HG02938 (cell line): ENCODE results near the gene HOXB4.

Experiments used
- ATAC-seq: cut with Tn5 transposase; IDR thresholded peaks from one replicate; pipeline ENCODE4 v1.9.1; 2021; ENCODE audit warnings: mild to moderate bottlenecking, moderate library complexity; ENCODE audit not compliant: unreplicated experiment

The HOXB4 gene

DNA sequence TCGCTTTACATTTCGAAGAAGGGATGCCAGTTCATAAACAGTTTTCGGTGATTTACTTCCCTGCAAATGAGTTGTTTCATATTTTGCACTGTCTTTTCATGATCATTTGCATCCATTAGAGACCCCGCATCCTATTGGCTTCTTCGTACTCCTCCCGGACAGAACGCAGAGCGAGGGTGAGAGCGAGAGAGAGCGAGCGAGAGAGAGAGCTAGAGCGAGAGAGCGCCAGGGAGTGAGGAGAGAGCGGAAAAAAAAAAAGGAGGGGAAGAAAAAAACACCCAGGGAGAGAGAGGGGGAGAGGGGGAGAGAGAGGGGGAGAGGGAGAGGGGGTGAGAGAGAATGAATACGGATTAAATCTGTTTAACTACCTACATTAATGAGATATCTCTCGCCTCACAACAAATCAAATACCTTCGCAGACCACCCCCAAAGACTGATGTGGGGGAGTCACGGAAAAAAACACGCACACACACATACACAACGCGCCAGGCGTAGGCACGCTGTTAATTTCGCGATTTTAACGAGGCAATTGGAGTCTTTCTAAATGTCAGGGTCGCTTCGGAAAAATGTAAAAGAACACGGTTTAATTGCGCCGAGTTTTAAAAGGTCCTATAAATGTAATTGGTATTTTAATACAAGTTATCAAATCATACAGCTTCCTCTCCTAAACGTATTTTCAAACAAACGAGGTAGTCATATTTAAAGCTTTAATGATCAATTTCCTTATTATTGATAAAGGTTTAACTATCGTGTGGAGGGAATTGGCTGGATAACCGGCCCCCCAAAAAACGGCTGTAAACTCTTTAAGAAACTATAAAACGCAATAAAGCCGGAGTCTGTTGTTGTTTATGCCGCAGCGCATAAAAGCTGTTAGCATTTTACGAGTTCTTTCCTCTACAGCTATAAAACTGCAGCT is 37.2 kb upstream of the HOXB4 start, which contains the start of gene HOXB8:
HOXB8 (minus strand) TSS at position 246 of the 916 bp plus-strand sequence. CDS start 588 bp downstream, outside the sequence.
- no peak for ATAC-seq

- ATAC-seq = no peak
Measured at GRCh38 chr17:48613862-48614694, 35.9 kb upstream of the HOXB4 start.

DNA sequence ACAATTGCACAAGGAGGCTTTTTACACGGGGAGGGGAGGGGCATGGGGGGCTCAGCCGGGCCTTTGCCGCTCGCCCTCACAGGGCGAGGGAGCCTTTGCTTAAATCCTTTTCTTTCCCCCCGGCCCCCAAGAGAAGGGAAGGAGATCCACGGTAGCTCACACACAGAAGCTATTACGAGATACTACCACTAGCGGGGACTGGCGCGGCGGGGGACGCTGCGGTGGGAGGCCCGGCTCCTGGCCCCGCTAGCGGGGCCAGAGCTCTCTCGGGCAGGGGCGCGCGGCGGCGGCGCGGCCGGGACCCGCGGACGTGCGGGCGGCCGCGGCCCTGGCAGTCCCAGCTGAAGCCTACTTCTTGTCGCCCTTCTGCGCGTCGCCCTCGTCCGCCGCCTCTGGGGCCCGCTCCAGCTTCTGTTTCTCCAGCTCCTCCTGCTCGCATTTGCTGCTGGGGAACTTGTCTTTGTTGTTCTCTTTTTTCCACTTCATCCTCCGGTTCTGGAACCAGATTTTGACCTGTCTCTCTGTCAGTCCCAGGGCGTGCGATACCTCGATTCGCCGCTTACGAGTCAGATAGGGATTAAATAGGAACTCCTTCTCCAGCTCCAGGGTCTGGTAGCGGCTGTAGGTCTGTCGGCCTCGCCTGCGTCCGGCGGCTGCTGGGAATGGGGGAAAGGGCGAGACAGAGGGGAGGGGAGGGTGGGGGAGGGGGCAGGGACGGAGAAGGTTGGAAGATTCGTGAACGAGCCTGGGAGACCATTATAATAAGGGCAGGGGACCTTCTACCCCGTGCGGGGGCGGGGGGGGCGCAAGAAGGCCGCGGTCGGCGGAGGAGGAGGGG is 34.9 kb upstream of the HOXB4 start:
- no peak for ATAC-seq

DNA sequence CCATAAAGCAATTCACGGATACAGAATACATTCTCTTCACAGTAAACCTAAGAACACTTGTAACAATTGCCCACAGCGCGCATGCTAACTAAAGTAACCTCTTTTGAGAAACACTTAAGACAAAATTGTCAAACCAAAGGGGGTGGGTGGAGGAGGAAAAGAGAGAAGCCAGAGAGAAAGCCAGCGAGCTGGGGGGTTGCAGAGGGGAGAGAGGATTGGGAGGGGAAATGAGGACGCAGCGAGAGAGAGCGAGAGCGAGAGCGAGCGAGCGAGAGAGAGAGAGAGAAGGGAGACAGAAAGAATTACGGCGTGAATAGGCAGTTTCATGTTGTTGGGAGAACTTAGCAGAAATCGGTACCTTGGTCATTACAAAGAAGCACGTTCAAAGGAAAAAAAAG is 34.3 kb upstream of the HOXB4 start:
- ATAC-seq = no peak

DNA sequence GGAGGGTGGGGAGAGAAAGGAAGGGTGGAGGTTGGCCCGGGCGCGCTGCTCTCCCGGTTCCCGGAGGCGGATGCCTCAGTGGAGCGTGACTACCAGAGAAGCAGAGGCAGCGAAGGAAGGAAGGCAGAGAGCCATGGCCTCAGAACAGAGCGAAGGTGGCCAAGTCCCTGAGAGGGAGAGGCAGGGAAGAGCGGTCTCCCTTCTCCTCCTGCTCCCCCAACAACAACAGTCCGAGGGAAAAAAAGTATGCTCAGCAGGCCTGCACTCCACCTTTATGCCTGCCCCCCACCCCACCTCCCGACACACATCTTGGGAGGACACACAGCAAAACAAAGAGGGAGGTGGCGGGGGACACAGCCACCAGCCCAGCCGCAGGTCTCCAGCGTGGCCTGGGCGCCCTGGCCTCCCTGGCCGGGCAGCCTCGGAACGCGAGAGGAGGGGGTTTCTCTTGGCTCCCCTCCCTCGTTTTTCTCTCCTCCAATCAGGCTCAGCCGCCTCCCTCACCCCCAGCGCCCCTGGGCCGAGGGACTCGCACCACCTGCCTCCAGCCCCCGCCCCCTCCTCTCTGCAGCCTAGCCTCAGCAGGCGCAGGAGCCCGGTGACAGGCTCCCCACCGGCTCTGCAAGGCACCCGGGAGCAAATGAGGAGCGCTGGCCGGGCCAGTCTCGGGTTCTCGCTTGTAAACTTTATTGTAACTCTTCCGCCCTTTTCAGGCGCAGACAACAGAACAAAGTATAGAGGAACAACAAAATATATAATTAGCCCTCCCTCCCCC is 33.7 kb upstream of the HOXB4 start:
- no peak for ATAC-seq

GRCh38 chr17:48611213-48611612 is 33.1 kb upstream of the HOXB4 start:
- ATAC-seq = no peak

DNA sequence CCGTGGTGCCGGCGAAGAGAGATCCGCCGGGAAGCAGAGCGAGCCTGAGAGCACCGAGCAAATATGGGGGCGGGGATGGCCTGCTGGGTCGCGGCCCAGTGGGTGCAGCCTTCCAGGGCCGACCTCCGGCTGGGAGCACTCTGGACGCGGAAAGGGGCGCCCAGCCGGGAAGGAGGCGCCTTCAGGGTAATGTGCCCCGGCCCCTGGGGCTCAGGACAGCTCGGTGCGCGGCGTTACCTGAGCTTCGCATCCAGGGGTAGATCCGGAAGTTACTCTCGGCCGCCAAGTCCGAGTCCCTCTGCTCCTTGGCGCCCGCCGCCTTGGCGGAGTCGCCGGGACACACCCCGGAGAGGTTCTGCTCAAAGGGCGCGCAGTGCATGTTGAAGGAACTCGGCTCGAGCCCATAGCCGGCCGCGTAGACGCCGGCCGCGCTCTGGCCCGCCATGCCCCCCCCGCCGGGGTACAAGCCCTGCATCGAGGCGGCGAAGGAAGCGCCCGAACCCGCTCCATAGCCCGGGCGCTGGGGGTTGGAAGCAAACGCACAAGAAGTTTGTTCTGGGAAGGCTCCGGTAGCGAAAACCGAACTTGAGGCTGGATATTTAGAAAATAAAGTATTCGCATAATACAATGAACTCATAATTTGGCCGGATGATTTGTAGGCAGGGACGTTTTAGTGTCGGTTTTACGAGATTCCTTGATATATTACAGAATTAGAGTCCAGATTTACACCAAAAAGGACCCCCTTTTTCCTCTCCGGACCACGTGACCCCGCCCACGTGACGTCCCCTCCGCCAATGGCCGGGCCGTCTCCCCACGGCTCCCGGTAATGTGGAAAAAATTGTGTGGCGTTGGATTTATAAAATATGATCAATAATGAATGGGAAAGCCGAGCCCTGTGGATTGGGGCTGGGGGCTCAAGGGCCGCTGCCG is 32.4 kb upstream of the HOXB4 start, which contains the start of gene HOXB7:
HOXB7 (minus strand) TSS at position 736 of the 930 bp plus-strand sequence; CDS start at position 637, 99 bp downstream.
- no peak for ATAC-seq

GRCh38 chr17:48609759-48610281 is 31.7 kb upstream of the HOXB4 start:
- no peak for ATAC-seq

DNA sequence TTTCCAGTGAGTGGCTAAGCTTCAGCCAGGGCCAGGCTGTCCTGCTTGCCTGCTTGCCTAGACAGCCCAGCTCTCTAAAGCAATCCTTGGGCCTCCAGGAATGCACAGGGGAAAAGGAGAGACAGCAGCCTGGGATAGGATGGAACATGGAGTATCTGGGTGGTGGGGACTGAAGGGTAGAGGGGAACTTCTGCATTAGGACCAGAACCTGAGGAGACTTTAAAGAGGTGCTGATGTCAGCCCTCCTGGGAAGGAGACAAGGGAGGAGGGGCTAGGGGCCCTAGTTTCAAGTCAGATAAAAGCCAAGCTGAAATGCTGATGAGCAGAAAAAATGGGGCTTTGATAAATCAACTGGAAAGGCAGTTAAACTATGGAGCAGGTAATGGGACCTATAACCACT is 30.9 kb upstream of the HOXB4 start:
- no peak for ATAC-seq

DNA sequence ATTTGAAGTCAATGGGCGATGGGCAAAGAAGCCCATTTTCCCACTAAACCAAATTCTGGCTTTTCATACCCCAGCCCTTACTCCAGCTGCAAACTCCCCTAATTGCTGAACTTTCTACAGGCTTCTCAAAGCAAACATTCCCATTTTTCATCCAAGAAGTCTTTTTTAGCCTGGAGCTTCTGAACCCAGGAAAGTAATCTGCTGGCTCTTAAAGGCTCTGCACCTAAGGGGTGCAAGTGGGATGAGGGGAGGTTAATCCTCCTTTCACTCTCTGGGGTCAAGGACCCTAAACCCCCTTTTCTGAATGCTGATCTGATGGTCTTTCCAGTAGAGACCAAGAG is 30.3 kb upstream of the HOXB4 start:
- no peak for ATAC-seq

- no peak for ATAC-seq
Measured at GRCh38 chr17:48606892-48607614, 28.9 kb upstream of the HOXB4 start.

- no peak for ATAC-seq
Measured at GRCh38 chr17:48605991-48606891, 28.1 kb upstream of the HOXB4 start.

DNA sequence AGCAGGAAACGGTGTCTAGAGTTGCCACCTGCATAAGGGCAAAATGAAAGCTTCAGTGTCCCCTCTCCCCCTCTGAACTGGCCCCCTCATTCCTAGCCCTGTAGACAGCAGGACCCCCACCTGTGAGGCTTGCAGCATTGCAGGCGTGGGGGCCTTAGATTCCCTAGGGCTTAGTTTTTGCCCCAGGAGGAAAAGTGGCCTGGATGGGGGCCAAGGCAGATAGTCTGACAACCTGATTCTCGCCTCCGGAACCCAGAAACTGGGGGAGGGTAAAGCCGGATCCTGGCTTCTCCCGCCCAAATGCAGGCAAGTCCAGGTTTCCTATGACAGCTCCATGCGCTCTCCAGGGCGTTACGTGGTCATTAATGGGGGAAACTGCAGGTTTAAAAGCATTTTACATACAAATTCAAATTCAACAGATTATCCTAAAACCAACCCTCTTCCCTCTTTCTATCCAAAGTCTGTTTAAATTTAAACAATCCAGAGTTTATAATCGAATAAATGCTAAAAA is 27.3 kb upstream of the HOXB4 start:
- no peak for ATAC-seq

GRCh38 chr17:48604770-48605329 is 26.7 kb upstream of the HOXB4 start, which contains the start of gene HOXB6:
Gene HOXB6 (minus strand): TSS chr17:48604986. CDS start chr17:48598150, 6,836 bp downstream.
- ATAC-seq = no peak

DNA sequence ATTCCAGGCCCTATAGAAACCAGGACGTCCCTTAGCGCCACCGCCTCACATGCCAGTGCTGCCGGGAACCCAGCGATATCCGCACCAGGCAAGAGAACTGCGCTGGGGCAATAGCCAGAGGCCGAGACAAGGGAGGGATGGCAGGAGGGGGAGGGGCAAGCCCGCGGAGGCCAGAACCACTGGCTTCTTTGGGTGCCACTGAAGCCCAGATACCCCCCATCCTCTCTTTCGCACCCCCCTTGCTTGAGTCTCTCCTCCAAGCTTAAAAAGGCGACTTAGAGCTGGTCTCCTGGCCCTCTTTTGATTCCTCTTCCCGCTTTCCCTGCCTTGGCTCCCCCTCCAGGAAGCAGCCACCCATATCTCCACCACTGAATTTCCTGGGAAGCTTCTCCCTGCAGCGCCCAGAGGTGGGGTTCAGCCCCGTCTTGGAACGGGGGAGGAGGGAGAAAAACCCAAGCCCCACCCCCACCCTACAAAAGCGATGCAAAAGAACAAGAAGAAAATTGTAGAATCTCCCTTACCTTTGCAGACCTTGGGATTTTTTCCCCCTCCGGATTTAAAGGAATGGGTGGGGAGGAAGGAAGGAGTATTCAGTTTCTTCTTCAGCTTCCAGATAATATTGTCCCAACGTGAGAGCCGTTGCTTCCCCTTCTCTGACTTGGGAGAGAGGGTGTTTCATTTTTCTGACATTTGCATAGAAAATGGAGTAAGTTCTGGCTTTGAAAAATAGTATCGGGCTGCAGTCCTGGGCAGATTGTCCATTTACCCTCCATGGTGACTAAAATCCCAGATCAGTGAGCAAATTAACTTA is 26.0 kb upstream of the HOXB4 start:
- ATAC-seq = no peak
